OCI-LY1 (cell line): ENCODE data around the gene BHLHE40.

Experiments used
- EZH2 ChIP-seq: fragments of 200-600 bp; sonication (generic), shearing (Covaris generic); IDR thresholded peaks from 2 replicates; pipeline ENCODE4 v1.8.0; 2017; ENCODE audit warnings: borderline replicate concordance, mixed run types, mild to moderate bottlenecking, antibody characterized with exemption, low read length, moderate library complexity, mixed read lengths
- TF ChIP-seq, protein P1 (sequence below): fragments of 200-600 bp; sonication (generic), shearing (Covaris generic); IDR thresholded peaks from 2 replicates; pipeline ENCODE4 v1.5.1; 2017; ENCODE audit warnings: mild to moderate bottlenecking, antibody characterized with exemption, low read length, moderate library complexity, mixed read lengths

DNA sequence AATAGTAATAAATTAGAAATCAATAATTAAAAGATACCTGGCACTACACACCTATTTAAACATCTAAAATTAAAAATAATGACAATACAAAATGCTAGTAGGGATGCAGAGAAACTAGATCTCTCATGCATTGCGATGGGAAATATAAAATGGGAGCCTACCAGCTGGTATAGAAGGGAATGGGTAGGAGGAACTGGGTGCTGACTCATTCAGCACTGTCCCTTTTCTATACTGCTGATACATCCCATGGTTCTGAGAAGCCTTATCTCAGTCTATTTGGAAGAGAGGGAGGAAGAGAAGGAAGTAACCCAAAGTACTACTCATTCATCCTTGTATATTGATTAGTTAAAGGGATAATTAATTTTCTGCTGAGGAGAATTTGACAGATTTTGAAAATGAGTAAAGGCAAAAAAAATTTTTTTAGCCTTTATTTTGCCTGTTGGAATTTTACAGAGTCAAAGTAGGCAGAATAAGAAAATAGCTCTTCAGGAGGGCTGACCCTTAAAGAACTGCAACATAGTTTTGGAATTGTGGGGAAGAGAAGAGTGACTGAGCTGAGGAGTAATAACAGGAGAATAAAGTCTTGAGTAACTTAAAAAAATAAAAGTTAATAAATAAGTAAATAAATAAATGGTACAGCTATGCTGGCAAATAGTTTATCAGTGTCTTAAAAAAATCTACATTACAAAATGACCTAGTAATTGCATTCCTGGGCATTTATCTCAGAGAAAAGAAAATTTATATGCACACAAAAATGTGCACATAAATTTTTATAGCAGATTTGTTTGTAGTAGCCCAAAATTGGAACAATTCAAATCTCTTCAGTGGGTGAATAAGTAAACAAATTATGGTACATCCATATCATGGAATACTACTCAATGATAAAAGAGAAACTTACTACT lies 15.3 kb upstream of the BHLHE40 start:
- TF ChIP-seq, protein P1, sequence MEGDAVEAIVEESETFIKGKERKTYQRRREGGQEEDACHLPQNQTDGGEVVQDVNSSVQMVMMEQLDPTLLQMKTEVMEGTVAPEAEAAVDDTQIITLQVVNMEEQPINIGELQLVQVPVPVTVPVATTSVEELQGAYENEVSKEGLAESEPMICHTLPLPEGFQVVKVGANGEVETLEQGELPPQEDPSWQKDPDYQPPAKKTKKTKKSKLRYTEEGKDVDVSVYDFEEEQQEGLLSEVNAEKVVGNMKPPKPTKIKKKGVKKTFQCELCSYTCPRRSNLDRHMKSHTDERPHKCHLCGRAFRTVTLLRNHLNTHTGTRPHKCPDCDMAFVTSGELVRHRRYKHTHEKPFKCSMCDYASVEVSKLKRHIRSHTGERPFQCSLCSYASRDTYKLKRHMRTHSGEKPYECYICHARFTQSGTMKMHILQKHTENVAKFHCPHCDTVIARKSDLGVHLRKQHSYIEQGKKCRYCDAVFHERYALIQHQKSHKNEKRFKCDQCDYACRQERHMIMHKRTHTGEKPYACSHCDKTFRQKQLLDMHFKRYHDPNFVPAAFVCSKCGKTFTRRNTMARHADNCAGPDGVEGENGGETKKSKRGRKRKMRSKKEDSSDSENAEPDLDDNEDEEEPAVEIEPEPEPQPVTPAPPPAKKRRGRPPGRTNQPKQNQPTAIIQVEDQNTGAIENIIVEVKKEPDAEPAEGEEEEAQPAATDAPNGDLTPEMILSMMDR = no peak
- no peak for TF ChIP-seq EZH2
